HFFc6 (cell line): ENCODE measurements around the gene BRI3. TPM values are rescaled to one million over a fixed set of nuclear protein-coding genes. Genes with fewer than 3 reads are reported as not detected.

Source experiments
- DNase-seq: peaks from one replicate; pipeline ENCODE4 v3.0.0-alpha.2; 2018
- H3K27ac Mint-ChIP-seq: 2 replicates; pipeline ENCODE4 v1.8.0; 2020; ENCODE audit warnings: mild to moderate bottlenecking, mixed read lengths
- H3K27me3 Mint-ChIP-seq: 2 replicates; pipeline ENCODE4 v1.8.0; 2021; ENCODE audit warnings: mild to moderate bottlenecking, moderate library complexity, mixed read lengths; ENCODE audit not compliant: insufficient read depth
- H3K36me3 Mint-ChIP-seq: 2 replicates; pipeline ENCODE4 v1.8.0; 2021; ENCODE audit warnings: low read depth, mixed read lengths
- H3K4me1 Mint-ChIP-seq: 2 replicates; pipeline ENCODE4 v1.8.0; 2020; ENCODE audit warnings: low read depth, mixed read lengths
- H3K4me3 Mint-ChIP-seq: 2 replicates; pipeline ENCODE4 v1.8.0; 2020; ENCODE audit warnings: mild to moderate bottlenecking, moderate library complexity, mixed read lengths
- H3K9me3 Mint-ChIP-seq: 2 replicates; pipeline ENCODE4 v1.8.0; 2020; ENCODE audit warnings: mild to moderate bottlenecking, mixed read lengths
- total RNA-seq, 6 experiments: library from RNA; stranded (reverse); fragmentation: NEBNext Ultra II Directional; extraction: Animal tissue kit (Norgen Biotek cat#: 25700); gene quantifications; 2 replicates in 1 of 6; 3 replicates in 5 of 6; pipeline ENCODE4 v1.2.3, GENCODE V29; 2021
- TF ChIP-seq, protein P1 (sequence below): fragments of 200-600 bp; sonication (generic); IDR thresholded peaks from 2 replicates; pipeline ENCODE4 v1.5.0; 2021; ENCODE audit warnings: antibody characterized with exemption, mild to moderate bottlenecking

Gene BRI3
- total RNA-seq, 6 experiments from 2014 or later = 288 to 304 (median 295) TPM

DNA sequence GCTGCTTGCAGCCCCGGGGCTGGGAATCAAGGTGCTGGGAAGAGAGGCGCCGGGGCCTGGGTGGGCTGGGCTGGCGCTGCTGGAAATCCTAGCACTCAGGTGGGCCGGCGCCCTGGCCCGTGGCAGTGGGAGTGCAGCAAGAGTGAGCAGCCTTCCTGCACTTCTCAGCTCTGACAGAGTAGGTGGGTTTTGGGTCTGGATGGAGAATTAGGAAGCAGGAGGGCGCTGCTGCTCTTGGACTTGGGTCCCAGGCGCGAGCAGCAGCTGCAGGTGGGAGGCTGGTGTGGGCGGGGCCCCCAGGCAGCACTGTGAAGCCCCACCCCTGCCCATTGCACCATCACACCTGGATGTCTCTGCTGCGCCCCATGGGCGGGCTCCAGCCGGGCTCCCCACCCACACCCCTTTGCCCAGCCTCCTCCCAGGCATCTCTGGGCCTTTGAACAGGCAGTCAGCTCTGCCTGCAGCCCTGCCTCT is 6.0 kb downstream of the BRI3 start:
- Mint-ChIP-seq H3K4me1 (peaks cover 47% of the 10 kb centered on the region), H3K9me3 (no peaks in the 10 kb centered on the region), H3K4me3 (no peak overlapping the region), H3K36me3 (peaks cover 25% of the 10 kb centered on the region), H3K27me3 (peaks cover 21% of the 10 kb centered on the region), H3K27ac (peak overlapping the region; percentile 99)
- TF ChIP-seq, protein P1, sequence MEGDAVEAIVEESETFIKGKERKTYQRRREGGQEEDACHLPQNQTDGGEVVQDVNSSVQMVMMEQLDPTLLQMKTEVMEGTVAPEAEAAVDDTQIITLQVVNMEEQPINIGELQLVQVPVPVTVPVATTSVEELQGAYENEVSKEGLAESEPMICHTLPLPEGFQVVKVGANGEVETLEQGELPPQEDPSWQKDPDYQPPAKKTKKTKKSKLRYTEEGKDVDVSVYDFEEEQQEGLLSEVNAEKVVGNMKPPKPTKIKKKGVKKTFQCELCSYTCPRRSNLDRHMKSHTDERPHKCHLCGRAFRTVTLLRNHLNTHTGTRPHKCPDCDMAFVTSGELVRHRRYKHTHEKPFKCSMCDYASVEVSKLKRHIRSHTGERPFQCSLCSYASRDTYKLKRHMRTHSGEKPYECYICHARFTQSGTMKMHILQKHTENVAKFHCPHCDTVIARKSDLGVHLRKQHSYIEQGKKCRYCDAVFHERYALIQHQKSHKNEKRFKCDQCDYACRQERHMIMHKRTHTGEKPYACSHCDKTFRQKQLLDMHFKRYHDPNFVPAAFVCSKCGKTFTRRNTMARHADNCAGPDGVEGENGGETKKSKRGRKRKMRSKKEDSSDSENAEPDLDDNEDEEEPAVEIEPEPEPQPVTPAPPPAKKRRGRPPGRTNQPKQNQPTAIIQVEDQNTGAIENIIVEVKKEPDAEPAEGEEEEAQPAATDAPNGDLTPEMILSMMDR = no peak
- no peak for DNase-seq

DNA sequence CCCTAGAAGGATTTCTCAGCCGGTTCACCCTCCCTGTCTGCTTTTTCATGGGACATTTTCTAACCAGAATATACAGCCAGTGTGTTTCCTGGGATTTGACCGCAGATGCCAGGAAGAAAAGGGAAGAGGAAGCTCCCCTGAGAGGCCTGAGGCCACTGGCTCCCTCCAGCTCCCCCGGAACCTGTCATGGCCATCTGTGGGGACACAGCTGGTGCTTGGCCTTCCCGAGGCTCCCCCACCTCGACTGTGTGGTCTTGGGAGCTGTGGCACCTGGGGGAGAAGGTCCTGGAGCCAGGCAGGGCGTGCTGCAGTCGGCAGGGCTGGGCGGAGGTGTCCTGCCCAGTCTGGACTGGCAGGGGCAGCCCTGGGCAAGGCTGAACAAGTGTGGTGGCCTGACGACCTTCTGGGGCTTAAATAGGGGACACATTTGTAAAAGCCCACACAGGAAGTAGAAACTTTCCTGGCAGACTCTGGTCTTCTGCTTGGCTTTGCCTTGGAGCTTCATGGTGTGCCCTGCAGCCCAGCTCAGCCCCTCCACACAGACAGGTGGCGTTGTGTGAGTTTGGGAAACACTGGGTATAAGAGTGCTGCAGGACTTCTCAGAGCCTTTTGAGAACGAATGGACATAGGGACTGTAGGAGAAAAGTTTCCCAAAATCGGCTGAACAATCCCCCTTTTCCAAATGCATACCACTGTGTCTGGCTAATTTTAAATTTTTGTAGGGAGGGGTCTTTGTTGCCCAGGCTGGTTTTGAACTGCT is 6.8 kb downstream of the BRI3 start:
- H3K4me3 Mint-ChIP-seq = no peak overlapping the region
- TF ChIP-seq, protein P1 = no peak
- DNase-seq = no peak
- peak overlapping the region; percentile 74 for H3K27ac Mint-ChIP-seq
- peaks cover 18% of the 10 kb centered on the region for H3K36me3 Mint-ChIP-seq
- H3K9me3 Mint-ChIP-seq = no peaks in the 10 kb centered on the region
- H3K27me3 Mint-ChIP-seq = peaks cover 19% of the 10 kb centered on the region
- peaks cover 40% of the 10 kb centered on the region for H3K4me1 Mint-ChIP-seq

DNA sequence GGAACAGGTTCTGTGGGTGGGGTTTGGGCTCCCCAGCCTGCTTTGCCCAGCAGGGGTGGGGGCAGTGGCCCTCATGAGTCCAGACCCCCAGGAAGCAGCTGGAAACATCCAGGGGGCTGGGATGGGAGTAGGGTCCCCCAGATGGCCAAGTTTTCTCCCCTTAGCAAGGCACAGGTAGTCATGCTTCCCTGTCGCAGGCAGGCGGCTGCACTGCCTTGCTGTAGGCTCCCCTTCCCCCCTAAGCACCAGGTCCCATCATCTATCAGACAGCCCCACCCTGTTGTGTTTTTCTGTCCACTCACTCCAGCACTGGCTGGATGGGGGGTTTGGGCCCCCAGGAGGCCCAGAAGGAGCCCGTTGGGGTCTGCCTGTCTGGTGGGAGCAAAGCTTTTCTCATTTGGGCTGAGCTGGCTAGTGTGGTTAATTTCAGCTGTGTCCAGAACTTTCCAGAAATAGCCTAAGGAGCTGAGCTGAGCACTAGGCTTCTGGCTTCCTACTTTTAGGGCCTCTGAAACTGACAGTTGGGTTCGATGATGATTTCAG is 7.9 kb downstream of the BRI3 start:
- Mint-ChIP-seq H3K27ac (peak overlapping the region; percentile 31; the same call in 1 of the 2 replicates), H3K4me1 (peaks cover 32% of the 10 kb centered on the region), H3K27me3 (peaks cover 15% of the 10 kb centered on the region), H3K4me3 (no peak overlapping the region), H3K36me3 (peaks cover 13% of the 10 kb centered on the region), H3K9me3 (no peaks in the 10 kb centered on the region)
- no peak for DNase-seq
- TF ChIP-seq, protein P1 = no peak

DNA sequence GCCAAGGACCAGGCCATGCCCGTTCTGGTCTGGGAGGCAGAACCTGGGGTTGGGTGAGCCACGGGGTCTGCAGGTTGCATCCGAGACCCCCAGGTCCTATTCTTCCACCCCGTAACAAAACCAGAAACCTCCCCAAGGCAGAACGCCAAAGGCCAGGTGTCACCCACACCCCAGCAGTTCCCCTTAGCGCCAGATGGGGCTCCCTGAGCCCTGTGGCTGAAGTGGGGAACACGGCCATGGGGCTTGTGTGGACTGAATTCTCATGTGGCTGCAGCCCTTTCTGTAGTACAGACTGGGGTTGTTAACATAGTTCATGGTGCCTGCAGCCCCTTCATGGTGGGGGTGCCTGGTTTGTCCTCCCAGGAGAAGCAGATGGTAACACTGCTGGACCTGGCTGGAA is 10.2 kb downstream of the BRI3 start:
- Mint-ChIP-seq H3K4me1 (peaks cover 22% of the 10 kb centered on the region), H3K27ac (no peak overlapping the region), H3K27me3 (peaks cover 19% of the 10 kb centered on the region), H3K36me3 (0 out of 2 replicates have a peak, but pooled peaks cover 3% of the 10 kb centered on the region), H3K4me3 (no peak overlapping the region), H3K9me3 (no peaks in the 10 kb centered on the region)
- DNase-seq = no peak
- TF ChIP-seq, protein P1 = peak; percentile 62

DNA sequence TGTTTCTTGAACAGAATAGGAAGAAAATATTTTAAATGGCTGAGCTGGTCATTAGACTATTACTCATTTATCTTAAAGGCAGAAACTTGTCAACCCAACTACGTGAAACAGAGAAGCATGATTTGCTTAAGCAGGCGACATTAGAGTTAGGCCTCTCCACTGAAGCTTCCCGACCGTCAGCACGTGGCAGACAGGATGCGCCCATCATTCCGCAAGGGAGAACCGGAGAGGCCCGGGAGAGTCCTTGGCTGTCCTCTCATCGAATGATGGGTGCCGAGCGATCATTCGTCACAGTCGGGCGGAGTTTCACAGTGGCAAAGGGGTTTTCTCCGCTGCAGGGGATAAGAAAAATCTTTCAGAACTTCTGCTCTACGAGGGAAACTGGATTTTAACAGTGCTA is 11.8 kb downstream of the BRI3 start:
- H3K36me3 Mint-ChIP-seq = 0 out of 2 replicates have a peak, but pooled peaks cover 3% of the 10 kb centered on the region
- no peak overlapping the region for H3K4me3 Mint-ChIP-seq
- H3K9me3 Mint-ChIP-seq = no peaks in the 10 kb centered on the region
- DNase-seq = no peak
- peaks cover 21% of the 10 kb centered on the region for H3K27me3 Mint-ChIP-seq
- peaks cover 20% of the 10 kb centered on the region for H3K4me1 Mint-ChIP-seq
- no peak overlapping the region for H3K27ac Mint-ChIP-seq
- TF ChIP-seq, protein P1 = no peak
